SU-DHL-6 (cell line): ENCODE results near the gene SYNJ2.

Experiments
- EZH2phosphoT487 ChIP-seq: fragments of 200-600 bp; sonication (generic), shearing (Covaris generic); conservative IDR thresholded peaks from 2 replicates; pipeline ENCODE4 v1.6.1; 2018; ENCODE audit warnings: mild to moderate bottlenecking, antibody characterized with exemption, low read length, moderate library complexity, mixed read lengths
- TF ChIP-seq, protein P1 (sequence below): fragments of 200-600 bp; sonication (generic); IDR thresholded peaks from one replicate; pipeline ENCODE4 v1.5.1; 2017; ENCODE audit warnings: antibody characterized with exemption, mild to moderate bottlenecking, low read length, moderate library complexity; ENCODE audit not compliant: insufficient read depth, poor library complexity, severe bottlenecking

DNA sequence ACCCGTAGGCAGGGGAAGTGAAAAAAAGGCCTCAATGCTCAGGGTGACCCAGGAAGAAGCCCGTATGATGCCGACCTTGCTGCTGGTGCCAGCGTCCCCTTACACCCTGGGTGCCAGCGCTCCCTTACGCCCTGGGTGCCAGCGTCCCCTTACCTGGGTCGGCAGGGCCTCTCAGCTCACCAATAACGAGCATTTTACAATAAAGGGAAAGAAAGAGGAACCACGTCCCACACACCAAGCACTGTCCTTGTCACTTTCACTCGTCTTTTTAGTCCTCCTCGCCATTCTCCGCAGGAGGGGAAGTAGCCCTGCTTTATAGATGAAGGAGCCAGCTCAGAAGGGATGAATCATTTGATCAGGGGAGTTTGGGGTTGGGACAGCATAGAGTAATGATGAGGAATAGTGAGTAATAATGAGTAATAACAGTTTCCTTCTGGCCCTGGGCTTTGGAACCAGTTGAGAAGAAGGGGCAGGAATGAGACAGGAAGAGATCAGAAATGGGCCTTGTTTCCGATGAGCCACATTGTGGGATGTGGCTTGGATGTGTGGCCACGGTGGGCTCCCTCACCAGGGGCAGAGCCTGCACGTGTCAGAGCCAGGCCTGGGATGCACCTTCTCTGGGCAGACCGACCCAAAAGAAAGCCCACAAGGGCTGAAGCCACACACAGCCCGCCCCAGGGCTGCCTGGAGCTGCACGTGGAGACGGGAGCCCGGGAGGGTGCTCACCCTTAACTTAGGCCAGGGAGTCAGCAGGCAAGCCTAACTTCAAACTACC is 75.7 kb downstream of the SYNJ2 start:
- TF ChIP-seq, protein P1, sequence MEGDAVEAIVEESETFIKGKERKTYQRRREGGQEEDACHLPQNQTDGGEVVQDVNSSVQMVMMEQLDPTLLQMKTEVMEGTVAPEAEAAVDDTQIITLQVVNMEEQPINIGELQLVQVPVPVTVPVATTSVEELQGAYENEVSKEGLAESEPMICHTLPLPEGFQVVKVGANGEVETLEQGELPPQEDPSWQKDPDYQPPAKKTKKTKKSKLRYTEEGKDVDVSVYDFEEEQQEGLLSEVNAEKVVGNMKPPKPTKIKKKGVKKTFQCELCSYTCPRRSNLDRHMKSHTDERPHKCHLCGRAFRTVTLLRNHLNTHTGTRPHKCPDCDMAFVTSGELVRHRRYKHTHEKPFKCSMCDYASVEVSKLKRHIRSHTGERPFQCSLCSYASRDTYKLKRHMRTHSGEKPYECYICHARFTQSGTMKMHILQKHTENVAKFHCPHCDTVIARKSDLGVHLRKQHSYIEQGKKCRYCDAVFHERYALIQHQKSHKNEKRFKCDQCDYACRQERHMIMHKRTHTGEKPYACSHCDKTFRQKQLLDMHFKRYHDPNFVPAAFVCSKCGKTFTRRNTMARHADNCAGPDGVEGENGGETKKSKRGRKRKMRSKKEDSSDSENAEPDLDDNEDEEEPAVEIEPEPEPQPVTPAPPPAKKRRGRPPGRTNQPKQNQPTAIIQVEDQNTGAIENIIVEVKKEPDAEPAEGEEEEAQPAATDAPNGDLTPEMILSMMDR: no peak
- TF ChIP-seq EZH2phosphoT487: no peak
